ENCODE measurements around the gene IL6ST. TPM values are rescaled to one million over a fixed set of nuclear protein-coding genes. Genes with fewer than 3 reads are reported as not detected.

IL6ST gene
- total and polyA plus RNA-seq, 10 of the 15 experiments (the other 5 are each of a cell fraction or from before 2014, with no cell fraction given): 1.5 to 139 (median 13.0) TPM

GRCh38 chr5:55926476-55926875, 68.3 kb downstream of the IL6ST start:
- Histone ChIP-seq H3K9me3 (replicated peaks; ENCODE audit: control insufficient read depth, insufficient read depth, low read length) (no peaks in the 10 kb centered on the region), H3K4me3 (no peak overlapping the region), H3K4me2 (ENCODE audit: control insufficient read depth, insufficient read depth) (no peak overlapping the region), H3K4me1 (ENCODE audit: control insufficient read depth, insufficient read depth, low read length) (peaks cover 9% of the 10 kb centered on the region; the same call in 1 of the 2 replicates), H3K79me2 (ENCODE audit: control insufficient read depth, insufficient read depth, low read length) (no peaks in the 10 kb centered on the region), H4K20me1 (ENCODE audit: control insufficient read depth, insufficient read depth) (no peaks in the 10 kb centered on the region), H3K9ac (ENCODE audit: control insufficient read depth, insufficient read depth, low read length) (no peak overlapping the region), H2AFZ (ENCODE audit: control insufficient read depth, low read depth, low read length) (no peak overlapping the region), H3K27me3 (replicated peaks in 1 of 2; ENCODE audit: control insufficient read depth in 2 of 2, insufficient read depth in 2 of 2, low read length in 1 of 2) (no peaks in the 10 kb centered on the region), H3K27ac (ENCODE audit: control insufficient read depth, insufficient read depth) (no peak overlapping the region), H3K36me3 (ENCODE audit: control insufficient read depth in 2 of 2, insufficient read depth in 2 of 2, low read length in 1 of 2) (no peaks in the 10 kb centered on the region)
- intact Hi-C loops (cut with micrococcal nuclease; ENCODE audit: unreplicated experiment) (no loop called here), in situ Hi-C loops (cut with MboI) (no loop called here)
- CTCF ChIA-PET: interaction anchor here (1.2 kb wide), 1 partner anchor 10 kb away, joined by 4 read pairs; no protein-coding TSS in a partner anchor
- ATAC-seq (no peak), FAIRE-seq (no peak), DNase-seq (ENCODE audit: low read depth, low spot score) (no peak)
- no TSS peak for BruUV-seq (replicated peaks)
- SMC1A ChIA-PET (ENCODE audit: uncharacterized antibody, unreplicated experiment): no interaction called here
- RAD21 ChIA-PET (ENCODE audit: unreplicated experiment): no interaction called here
- POLR2A ChIA-PET: interaction anchor here (0.9 kb wide), 1 partner anchor 9 kb away, joined by 3 read pairs; no protein-coding TSS in a partner anchor
- WGBS (ENCODE audit: insufficient coverage, insufficient replicate concordance, low lambda C conversion rate, missing lambda C conversion rate): 78% methylated on average over 5 of the region's 5 CpGs
- TF ChIP-seq KAT2A (conservative IDR thresholded peaks at IDR 0.05; ENCODE audit: control insufficient read depth, low read depth, low read length): no peak
- no peak for TF ChIP-seq FOXK2 (IDR thresholded peaks at IDR 0.05)
- TF ChIP-seq SMAD1 (IDR thresholded peaks at IDR 0.05; ENCODE audit: low read depth, partially characterized antibody): no peak
- TF ChIP-seq, protein P1, sequence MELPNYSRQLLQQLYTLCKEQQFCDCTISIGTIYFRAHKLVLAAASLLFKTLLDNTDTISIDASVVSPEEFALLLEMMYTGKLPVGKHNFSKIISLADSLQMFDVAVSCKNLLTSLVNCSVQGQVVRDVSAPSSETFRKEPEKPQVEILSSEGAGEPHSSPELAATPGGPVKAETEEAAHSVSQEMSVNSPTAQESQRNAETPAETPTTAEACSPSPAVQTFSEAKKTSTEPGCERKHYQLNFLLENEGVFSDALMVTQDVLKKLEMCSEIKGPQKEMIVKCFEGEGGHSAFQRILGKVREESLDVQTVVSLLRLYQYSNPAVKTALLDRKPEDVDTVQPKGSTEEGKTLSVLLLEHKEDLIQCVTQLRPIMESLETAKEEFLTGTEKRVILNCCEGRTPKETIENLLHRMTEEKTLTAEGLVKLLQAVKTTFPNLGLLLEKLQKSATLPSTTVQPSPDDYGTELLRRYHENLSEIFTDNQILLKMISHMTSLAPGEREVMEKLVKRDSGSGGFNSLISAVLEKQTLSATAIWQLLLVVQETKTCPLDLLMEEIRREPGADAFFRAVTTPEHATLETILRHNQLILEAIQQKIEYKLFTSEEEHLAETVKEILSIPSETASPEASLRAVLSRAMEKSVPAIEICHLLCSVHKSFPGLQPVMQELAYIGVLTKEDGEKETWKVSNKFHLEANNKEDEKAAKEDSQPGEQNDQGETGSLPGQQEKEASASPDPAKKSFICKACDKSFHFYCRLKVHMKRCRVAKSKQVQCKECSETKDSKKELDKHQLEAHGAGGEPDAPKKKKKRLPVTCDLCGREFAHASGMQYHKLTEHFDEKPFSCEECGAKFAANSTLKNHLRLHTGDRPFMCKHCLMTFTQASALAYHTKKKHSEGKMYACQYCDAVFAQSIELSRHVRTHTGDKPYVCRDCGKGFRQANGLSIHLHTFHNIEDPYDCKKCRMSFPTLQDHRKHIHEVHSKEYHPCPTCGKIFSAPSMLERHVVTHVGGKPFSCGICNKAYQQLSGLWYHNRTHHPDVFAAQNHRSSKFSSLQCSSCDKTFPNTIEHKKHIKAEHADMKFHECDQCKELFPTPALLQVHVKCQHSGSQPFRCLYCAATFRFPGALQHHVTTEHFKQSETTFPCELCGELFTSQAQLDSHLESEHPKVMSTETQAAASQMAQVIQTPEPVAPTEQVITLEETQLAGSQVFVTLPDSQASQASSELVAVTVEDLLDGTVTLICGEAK (IDR thresholded peaks at IDR 0.05; ENCODE audit: borderline replicate concordance): no peak
- TF ChIP-seq SPI1 (IDR thresholded peaks at IDR 0.05; ENCODE audit: borderline replicate concordance, insufficient read depth, low read depth, low read length): no peak
- TF ChIP-seq ZBED1 (IDR thresholded peaks at IDR 0.05; ENCODE audit: borderline replicate concordance): no peak
- TF ChIP-seq, protein P2, sequence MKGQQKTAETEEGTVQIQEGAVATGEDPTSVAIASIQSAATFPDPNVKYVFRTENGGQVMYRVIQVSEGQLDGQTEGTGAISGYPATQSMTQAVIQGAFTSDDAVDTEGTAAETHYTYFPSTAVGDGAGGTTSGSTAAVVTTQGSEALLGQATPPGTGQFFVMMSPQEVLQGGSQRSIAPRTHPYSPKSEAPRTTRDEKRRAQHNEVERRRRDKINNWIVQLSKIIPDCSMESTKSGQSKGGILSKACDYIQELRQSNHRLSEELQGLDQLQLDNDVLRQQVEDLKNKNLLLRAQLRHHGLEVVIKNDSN (IDR thresholded peaks at IDR 0.05; ENCODE audit: borderline replicate concordance, extremely low read length, insufficient read depth, low read depth, low read length): no peak
- no peak for TF ChIP-seq RB1 (IDR thresholded peaks at IDR 0.05; ENCODE audit: borderline replicate concordance)
- no peak for TF ChIP-seq POLR2AphosphoS5 (IDR thresholded peaks at IDR 0.05; ENCODE audit: low read length)
- TF ChIP-seq NRF1 (conservative IDR thresholded peaks at IDR 0.05; ENCODE audit: low read depth, low read length): no peak
- no peak for TF ChIP-seq STAT1 (conservative IDR thresholded peaks at IDR 0.05)
- TF ChIP-seq, protein P3, sequence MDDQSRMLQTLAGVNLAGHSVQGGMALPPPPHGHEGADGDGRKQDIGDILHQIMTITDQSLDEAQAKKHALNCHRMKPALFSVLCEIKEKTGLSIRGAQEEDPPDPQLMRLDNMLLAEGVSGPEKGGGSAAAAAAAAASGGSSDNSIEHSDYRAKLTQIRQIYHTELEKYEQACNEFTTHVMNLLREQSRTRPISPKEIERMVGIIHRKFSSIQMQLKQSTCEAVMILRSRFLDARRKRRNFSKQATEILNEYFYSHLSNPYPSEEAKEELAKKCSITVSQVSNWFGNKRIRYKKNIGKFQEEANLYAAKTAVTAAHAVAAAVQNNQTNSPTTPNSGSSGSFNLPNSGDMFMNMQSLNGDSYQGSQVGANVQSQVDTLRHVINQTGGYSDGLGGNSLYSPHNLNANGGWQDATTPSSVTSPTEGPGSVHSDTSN (IDR thresholded peaks at IDR 0.05; ENCODE audit: insufficient replicate concordance, low read depth, low read length): no peak
- TF ChIP-seq NFXL1 (IDR thresholded peaks at IDR 0.05; ENCODE audit: borderline replicate concordance): no peak
- TF ChIP-seq GABPA (IDR thresholded peaks at IDR 0.05; ENCODE audit: low read depth): no peak
- TF ChIP-seq ZNF384 (IDR thresholded peaks at IDR 0.05; ENCODE audit: borderline replicate concordance, low read depth, low read length): no peak
- no peak for TF ChIP-seq EZH2 (IDR thresholded peaks at IDR 0.05; ENCODE audit: borderline replicate concordance, control insufficient read depth, low read depth, low read length)
- no peak for TF ChIP-seq SMARCA5 (IDR thresholded peaks at IDR 0.05)
